ENCODE measurements around the gene ARID1B. TPM values are rescaled to one million over a fixed set of nuclear protein-coding genes. Genes with fewer than 3 reads are reported as not detected.

Gene ARID1B
- total RNA-seq, 1 experiment from 2014 or later: 86.3 TPM

- intact Hi-C loops (cut with micrococcal nuclease; ENCODE audit: unreplicated experiment): no loop called here
- peaks cover 6% of the 10 kb centered on the region for H3K36me3 ChIP-seq (ENCODE audit: insufficient read depth, low read length, poor library complexity, severe bottlenecking)
Observed at GRCh38 chr6:157137501-157137900, 360.3 kb downstream of the ARID1B start.

GRCh38 chr6:157139054-157139708 lies 362.0 kb downstream of the ARID1B start:
- H3K4me1 ChIP-seq (ENCODE audit: insufficient read depth, low read length, poor library complexity, severe bottlenecking): peaks cover 13% of the 10 kb centered on the region
- H3K27me3 ChIP-seq (replicated peaks; ENCODE audit: insufficient read depth, low read depth, low read length, poor library complexity): no peaks in the 10 kb centered on the region
- ChIA-PET CTCF (no interaction called here), POLR2A (ENCODE audit: low non-redundant PET) (no interaction called here)
- no peaks in the 10 kb centered on the region for H3K9me3 ChIP-seq (ENCODE audit: low read depth, low read length, poor library complexity, severe bottlenecking)
- no TSS peak for BruUV-seq (replicated peaks)
- TF ChIP-seq CTCF (conservative IDR thresholded peaks at IDR 0.05; ENCODE audit: low read depth, low read length) (peak; percentile 54), EZH2 (IDR thresholded peaks at IDR 0.05; ENCODE audit: borderline replicate concordance, low read depth, low read length, poor library complexity, severe bottlenecking) (no peak)
- no peak overlapping the region for H3K4me3 ChIP-seq (ENCODE audit: low read depth, low read length, poor library complexity, severe bottlenecking)
- intact Hi-C loops (cut with micrococcal nuclease; ENCODE audit: unreplicated experiment): no loop called here
- DNase-seq (ENCODE audit: low spot score): no peak
- peaks cover 6% of the 10 kb centered on the region for H3K36me3 ChIP-seq (ENCODE audit: insufficient read depth, low read length, poor library complexity, severe bottlenecking)
- H3K27ac ChIP-seq (ENCODE audit: low read depth, low read length, poor library complexity, severe bottlenecking): no peak overlapping the region

More at GRCh38 chr6:157137501-157137900, 360.3 kb downstream of the ARID1B start:
- CTCF ChIA-PET: no interaction called here
- TF ChIP-seq EZH2 (IDR thresholded peaks at IDR 0.05; ENCODE audit: borderline replicate concordance, low read depth, low read length, poor library complexity, severe bottlenecking) (no peak), CTCF (conservative IDR thresholded peaks at IDR 0.05; ENCODE audit: low read depth, low read length) (no peak)
- Histone ChIP-seq H3K27me3 (replicated peaks; ENCODE audit: insufficient read depth, low read depth, low read length, poor library complexity) (no peaks in the 10 kb centered on the region), H3K27ac (ENCODE audit: low read depth, low read length, poor library complexity, severe bottlenecking) (no peak overlapping the region), H3K4me3 (ENCODE audit: low read depth, low read length, poor library complexity, severe bottlenecking) (no peak overlapping the region), H3K4me1 (ENCODE audit: insufficient read depth, low read length, poor library complexity, severe bottlenecking) (no peaks in the 10 kb centered on the region), H3K9me3 (ENCODE audit: low read depth, low read length, poor library complexity, severe bottlenecking) (no peaks in the 10 kb centered on the region)
- no peak for DNase-seq (ENCODE audit: low spot score)
- no TSS peak for BruUV-seq (replicated peaks)
- POLR2A ChIA-PET (ENCODE audit: low non-redundant PET): no interaction called here

- intact Hi-C loops (cut with micrococcal nuclease; ENCODE audit: unreplicated experiment): no loop called here
- no peak for DNase-seq (ENCODE audit: low spot score)
- TF ChIP-seq CTCF (conservative IDR thresholded peaks at IDR 0.05; ENCODE audit: low read depth, low read length): no peak
- TF ChIP-seq EZH2 (IDR thresholded peaks at IDR 0.05; ENCODE audit: borderline replicate concordance, low read depth, low read length, poor library complexity, severe bottlenecking): no peak
- H3K27me3 ChIP-seq (replicated peaks; ENCODE audit: insufficient read depth, low read depth, low read length, poor library complexity): no peaks in the 10 kb centered on the region
- BruUV-seq (replicated peaks): no TSS peak
- H3K36me3 ChIP-seq (ENCODE audit: insufficient read depth, low read length, poor library complexity, severe bottlenecking): peaks cover 6% of the 10 kb centered on the region
- H3K9me3 ChIP-seq (ENCODE audit: low read depth, low read length, poor library complexity, severe bottlenecking): no peaks in the 10 kb centered on the region
- ChIA-PET POLR2A (ENCODE audit: low non-redundant PET) (no interaction called here), CTCF (no interaction called here)
- peaks cover 42% of the 10 kb centered on the region for H3K4me1 ChIP-seq (ENCODE audit: insufficient read depth, low read length, poor library complexity, severe bottlenecking)
- no peak overlapping the region for H3K4me3 ChIP-seq (ENCODE audit: low read depth, low read length, poor library complexity, severe bottlenecking)
- H3K27ac ChIP-seq (ENCODE audit: low read depth, low read length, poor library complexity, severe bottlenecking): no peak overlapping the region
Observed at GRCh38 chr6:157143171-157143889, 366.2 kb downstream of the ARID1B start.
